ENCODE results near the gene PLEKHM3. TPM values are rescaled to one million over a fixed set of nuclear protein-coding genes. Genes with fewer than 3 reads are reported as not detected.
A peak's percentile ranks its signal among the peaks of the same experiment; 100 is the strongest.

The PLEKHM3 gene
- total RNA-seq, 2 donors from 2014 or later, result 14.0 to 15.2 TPM

DNA sequence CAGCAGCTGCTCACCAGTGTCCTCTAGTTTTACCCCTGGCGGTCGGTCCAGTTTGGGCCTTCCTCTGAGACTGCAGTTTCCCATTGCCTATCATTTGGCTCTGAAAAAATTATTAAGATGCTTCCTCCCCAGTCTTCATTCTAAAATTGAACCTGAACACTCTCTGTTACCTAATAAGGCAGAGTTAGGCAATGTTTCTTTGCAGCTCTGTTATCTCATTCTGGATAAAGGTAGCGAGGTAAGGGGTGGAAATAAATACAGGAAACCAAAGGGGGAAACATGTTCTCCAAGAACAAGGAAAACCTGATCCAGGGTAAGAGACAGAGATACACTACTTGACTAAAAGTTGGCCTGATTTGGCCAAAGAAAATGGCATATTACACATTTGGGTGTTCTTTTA is 164.6 kb downstream of the PLEKHM3 start:
- no peaks in the 10 kb centered on the region for H3K9me3 ChIP-seq
- H3K36me3 ChIP-seq (replicated peaks in 1 of 2; ENCODE audit: insufficient read depth in 1 of 2, low read depth in 2 of 2), result no peaks in the 10 kb centered on the region
- intact Hi-C loops (cut with DNase I), result no loop called here
- no peak for DNase-seq
- H3K27me3 ChIP-seq, result no peaks in the 10 kb centered on the region
- no peaks in the 10 kb centered on the region for H3K4me1 ChIP-seq
- H3K4me3 ChIP-seq, result no peak overlapping the region
- TF ChIP-seq, protein P1, sequence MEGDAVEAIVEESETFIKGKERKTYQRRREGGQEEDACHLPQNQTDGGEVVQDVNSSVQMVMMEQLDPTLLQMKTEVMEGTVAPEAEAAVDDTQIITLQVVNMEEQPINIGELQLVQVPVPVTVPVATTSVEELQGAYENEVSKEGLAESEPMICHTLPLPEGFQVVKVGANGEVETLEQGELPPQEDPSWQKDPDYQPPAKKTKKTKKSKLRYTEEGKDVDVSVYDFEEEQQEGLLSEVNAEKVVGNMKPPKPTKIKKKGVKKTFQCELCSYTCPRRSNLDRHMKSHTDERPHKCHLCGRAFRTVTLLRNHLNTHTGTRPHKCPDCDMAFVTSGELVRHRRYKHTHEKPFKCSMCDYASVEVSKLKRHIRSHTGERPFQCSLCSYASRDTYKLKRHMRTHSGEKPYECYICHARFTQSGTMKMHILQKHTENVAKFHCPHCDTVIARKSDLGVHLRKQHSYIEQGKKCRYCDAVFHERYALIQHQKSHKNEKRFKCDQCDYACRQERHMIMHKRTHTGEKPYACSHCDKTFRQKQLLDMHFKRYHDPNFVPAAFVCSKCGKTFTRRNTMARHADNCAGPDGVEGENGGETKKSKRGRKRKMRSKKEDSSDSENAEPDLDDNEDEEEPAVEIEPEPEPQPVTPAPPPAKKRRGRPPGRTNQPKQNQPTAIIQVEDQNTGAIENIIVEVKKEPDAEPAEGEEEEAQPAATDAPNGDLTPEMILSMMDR (IDR thresholded peaks at IDR 0.05), result no peak
- TF ChIP-seq POLR2A (IDR thresholded peaks at IDR 0.05), result no peak
- no peak for ATAC-seq
- no peak overlapping the region for H3K27ac ChIP-seq
- WGBS, 2 donors, result 78 to 84% methylated on average over 3 of the region's 3 CpGs

DNA sequence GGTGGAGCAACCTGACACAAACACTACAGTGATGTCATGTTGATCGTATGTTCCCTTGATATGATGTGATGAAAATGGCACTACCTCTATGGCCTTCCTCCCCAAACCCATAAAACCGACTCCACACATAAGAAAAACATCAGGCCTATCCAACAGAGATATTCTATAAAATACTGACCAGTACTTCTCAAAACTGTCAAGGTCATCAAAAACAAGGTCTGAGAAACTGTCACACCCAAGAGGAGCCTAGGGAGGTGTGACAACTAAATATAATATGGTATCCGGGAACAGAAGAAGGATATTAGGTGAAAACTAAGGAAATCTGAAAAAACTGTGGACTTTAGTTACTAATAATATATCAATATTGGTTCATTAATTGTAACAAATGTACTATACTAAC is 169.7 kb downstream of the PLEKHM3 start:
- intact Hi-C loops (cut with DNase I), result no loop called here
- Histone ChIP-seq H3K36me3 (replicated peaks in 1 of 2; ENCODE audit: insufficient read depth in 1 of 2, low read depth in 2 of 2) (no peaks in the 10 kb centered on the region), H3K9me3 (no peaks in the 10 kb centered on the region), H3K27me3 (no peaks in the 10 kb centered on the region), H3K4me1 (no peaks in the 10 kb centered on the region), H3K4me3 (no peak overlapping the region), H3K27ac (no peak overlapping the region)
- WGBS, 2 donors, result 88 to 96% methylated on average over 3 of the region's 3 CpGs
- TF ChIP-seq, protein P1 (IDR thresholded peaks at IDR 0.05), result no peak
- TF ChIP-seq POLR2A (IDR thresholded peaks at IDR 0.05), result no peak
- ATAC-seq (no peak), DNase-seq (no peak)

DNA sequence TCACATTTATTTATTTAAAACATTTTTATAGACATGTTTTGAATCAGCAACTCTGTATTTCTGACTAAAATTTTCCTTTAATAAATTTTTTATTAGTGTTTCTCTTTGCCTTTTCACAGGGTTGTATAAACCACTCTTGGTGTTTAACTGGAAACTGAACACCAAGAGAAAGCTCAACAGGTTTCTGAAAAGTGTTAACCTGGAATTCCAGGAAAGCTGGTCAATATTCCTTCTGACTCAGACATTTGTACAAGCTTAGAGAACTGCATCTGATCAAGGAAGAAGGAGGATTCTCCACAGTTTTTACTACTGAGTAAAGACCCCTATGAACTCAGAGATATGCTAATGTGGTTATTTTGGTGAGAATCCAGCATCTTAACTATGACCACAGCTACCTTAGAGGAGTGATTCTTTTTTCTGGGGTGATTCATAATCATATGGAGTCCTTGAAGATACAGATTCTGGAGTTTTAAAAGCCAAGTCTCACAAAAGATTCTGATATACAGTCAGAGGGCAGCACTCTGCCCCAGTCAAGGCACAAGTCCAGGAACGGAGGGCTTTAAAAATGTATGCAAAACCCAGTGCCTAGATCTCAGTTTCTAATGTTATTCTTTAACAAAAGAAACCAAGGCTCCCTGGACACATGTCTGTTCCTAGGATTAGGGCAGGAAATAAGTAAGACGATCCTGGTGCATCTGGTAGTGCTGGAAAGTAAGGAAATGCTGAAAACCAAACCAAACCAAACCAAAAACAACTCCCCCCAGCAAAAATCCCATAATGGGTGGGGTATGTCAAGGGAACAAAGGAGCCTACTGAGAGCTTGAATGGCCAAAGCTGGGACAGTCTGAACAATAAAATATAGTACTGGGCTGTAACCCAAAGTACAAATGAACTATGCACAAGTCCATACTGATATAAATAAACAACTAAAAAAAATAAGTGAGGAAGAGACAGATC is 170.6 kb downstream of the PLEKHM3 start:
- no peaks in the 10 kb centered on the region for H3K27me3 ChIP-seq
- DNase-seq (no peak), ATAC-seq (no peak)
- 74 to 86% methylated on average over 2 of the region's 2 CpGs for WGBS, 2 donors
- intact Hi-C loops (cut with DNase I), result no loop called here
- H3K36me3 ChIP-seq (replicated peaks in 1 of 2; ENCODE audit: insufficient read depth in 1 of 2, low read depth in 2 of 2), result no peaks in the 10 kb centered on the region
- no peaks in the 10 kb centered on the region for H3K9me3 ChIP-seq
- peak overlapping the region in 1 of 4 donors; percentile 4 for H3K27ac ChIP-seq
- no peak for TF ChIP-seq POLR2A (IDR thresholded peaks at IDR 0.05)
- TF ChIP-seq, protein P1 (IDR thresholded peaks at IDR 0.05), result no peak
- no peak overlapping the region for H3K4me3 ChIP-seq
- H3K4me1 ChIP-seq, result no peaks in the 10 kb centered on the region

DNA sequence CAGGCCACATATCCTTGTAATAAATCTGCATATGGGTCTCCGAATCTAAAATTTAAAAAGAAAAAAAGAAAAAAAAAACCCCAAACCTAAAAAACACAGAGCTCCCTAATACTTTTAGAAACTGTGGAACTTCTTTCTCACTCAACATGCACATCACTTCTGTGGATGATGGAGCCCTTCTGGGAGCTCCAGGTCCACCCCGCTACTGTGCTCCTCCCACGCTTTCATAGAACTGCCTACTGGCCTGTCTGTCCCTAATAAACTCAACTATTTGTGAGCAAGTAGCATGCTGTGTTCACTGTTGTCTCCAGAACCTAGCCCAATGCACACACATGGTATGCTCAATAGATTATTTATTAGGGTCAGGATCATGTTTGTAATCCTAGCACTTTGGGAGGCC is 172.5 kb downstream of the PLEKHM3 start:
- 95 to 96% methylated on average over 3 of the region's 3 CpGs for WGBS, 2 donors

More for the DNA sequence above, 172.5 kb downstream of the PLEKHM3 start:
- Histone ChIP-seq H3K4me3 (no peak overlapping the region), H3K36me3 (replicated peaks in 1 of 2; ENCODE audit: insufficient read depth in 1 of 2, low read depth in 2 of 2) (no peaks in the 10 kb centered on the region), H3K9me3 (no peaks in the 10 kb centered on the region), H3K27ac (no peak overlapping the region), H3K27me3 (no peaks in the 10 kb centered on the region), H3K4me1 (peaks cover 14% of the 10 kb centered on the region)
- no peak for TF ChIP-seq POLR2A (IDR thresholded peaks at IDR 0.05)
- TF ChIP-seq, protein P1 (IDR thresholded peaks at IDR 0.05), result no peak
- intact Hi-C loops (cut with DNase I), result no loop called here
- DNase-seq (no peak), ATAC-seq (no peak)
